GM23338 (cell line): ENCODE measurements around the gene RNF8. TPM values are rescaled to one million over a fixed set of nuclear protein-coding genes. Genes with fewer than 3 reads are reported as not detected.

ENCODE experiments used
- ATAC-seq: fragments of 200-7000 bp; cut with Tn5 transposase; 3 replicates; pipeline ENCODE4 v1.9.1; 2020
- DNase-seq: peaks from one replicate; pipeline ENCODE4 v3.0.0-alpha.2; 2015; ENCODE audit warnings: low spot score
- H2AFZ ChIP-seq: fragments of 200-600 bp; sonication (generic); 2 replicates; pipeline ENCODE4 v1.8.0; 2016; ENCODE audit warnings: antibody characterized with exemption, mild to moderate bottlenecking, moderate library complexity
- H3F3A ChIP-seq: fragments of 200-600 bp; sonication (generic); replicated peaks from 2 replicates; pipeline ENCODE4 v1.8.0; 2017; ENCODE audit warnings: antibody characterized with exemption, mixed run types, low read depth
- H3K27ac ChIP-seq: fragments of 200-600 bp; sonication (generic); 2 replicates; pipeline ENCODE4 v1.6.1; 2016; ENCODE audit warnings: low read depth
- H3K27me3 ChIP-seq: fragments of 200-600 bp; sonication (generic); 2 replicates; pipeline ENCODE4 v1.8.0; 2016; ENCODE audit warnings: mild to moderate bottlenecking, mixed run types, moderate library complexity; ENCODE audit not compliant: insufficient read depth
- H3K36me3 ChIP-seq: fragments of 200-600 bp; sonication (generic); 2 replicates; pipeline ENCODE4 v1.8.0; 2016; ENCODE audit warnings: mild to moderate bottlenecking; ENCODE audit not compliant: insufficient read depth
- H3K4me1 ChIP-seq: fragments of 200-600 bp; sonication (generic); 2 replicates; pipeline ENCODE4 v1.8.0; 2016; ENCODE audit warnings: mild to moderate bottlenecking, moderate library complexity; ENCODE audit not compliant: insufficient read depth
- H3K4me2 ChIP-seq: fragments of 200-600 bp; sonication (generic); 2 replicates; pipeline ENCODE4 v1.7.1; 2017; ENCODE audit warnings: mixed run types
- H3K4me3 ChIP-seq: fragments of 200-600 bp; sonication (generic); 2 replicates; pipeline ENCODE4 v1.6.1; 2016; ENCODE audit warnings: mixed run types
- H3K79me2 ChIP-seq: fragments of 200-600 bp; sonication (generic); replicated peaks from 2 replicates; pipeline ENCODE4 v1.8.0; 2017; ENCODE audit warnings: mild to moderate bottlenecking; ENCODE audit not compliant: insufficient read depth
- H3K9me2 ChIP-seq: fragments of 200-600 bp; sonication (generic); 2 replicates; pipeline ENCODE4 v1.8.0; 2017; ENCODE audit not compliant: insufficient read depth
- H4K20me1 ChIP-seq: fragments of 200-600 bp; sonication (generic); replicated peaks from 2 replicates; pipeline ENCODE4 v1.8.0; 2017; ENCODE audit warnings: mild to moderate bottlenecking; ENCODE audit not compliant: insufficient read depth
- H3K27ac Mint-ChIP-seq: 2 replicates; pipeline ENCODE4 v1.8.0; 2020; ENCODE audit warnings: inconsistent platforms, mild to moderate bottlenecking, moderate library complexity, mixed read lengths
- H3K27me3 Mint-ChIP-seq: 3 replicates; pipeline ENCODE4 v1.8.0; 2022; ENCODE audit warnings: low read depth, mild to moderate bottlenecking, moderate library complexity, mixed read lengths, inconsistent platforms; ENCODE audit not compliant: insufficient read depth, poor library complexity
- H3K36me3 Mint-ChIP-seq: 3 replicates; pipeline ENCODE4 v1.8.0; 2021; ENCODE audit warnings: low read depth, mild to moderate bottlenecking, inconsistent platforms, moderate library complexity, mixed read lengths
- H3K4me1 Mint-ChIP-seq: 3 replicates; pipeline ENCODE4 v1.8.0; 2020; ENCODE audit warnings: mild to moderate bottlenecking, inconsistent platforms, mixed read lengths
- H3K4me3 Mint-ChIP-seq: 3 replicates; pipeline ENCODE4 v1.8.0; 2021; ENCODE audit warnings: moderate library complexity, mild to moderate bottlenecking, inconsistent platforms, mixed read lengths
- H3K9me3 Mint-ChIP-seq: 3 replicates; pipeline ENCODE4 v1.8.0; 2020; ENCODE audit warnings: moderate library complexity, mild to moderate bottlenecking, inconsistent platforms, mixed read lengths
- CREB1 ChIP-seq: fragments of 250-450 bp; sonication (Bioruptor Pico); IDR thresholded peaks from 2 replicates; pipeline ENCODE4 v1.5.0; 2020; ENCODE audit warnings: low read depth, mild to moderate bottlenecking, moderate library complexity
- CTCF ChIP-seq, 2 experiments: fragments of 200-600 bp in 1 of 2; sonication (generic) in 1 of 2; conservative IDR thresholded peaks; 2 replicates each; pipeline versions ENCODE4 v1.5.1 to v1.6.1; 2016 to 2017; ENCODE audit warnings: antibody characterized with exemption in 2 of 2, low read depth in 2 of 2, mild to moderate bottlenecking in 2 of 2, moderate library complexity in 1 of 2
- EZH2 ChIP-seq: fragments of 200-600 bp; sonication (generic); IDR thresholded peaks from one replicate; pipeline ENCODE4 v1.8.0; 2017; ENCODE audit warnings: antibody characterized with exemption, mild to moderate bottlenecking, low read depth; ENCODE audit not compliant: unreplicated experiment
- EZH2phosphoT487 ChIP-seq: fragments of 200-600 bp; sonication (generic); IDR thresholded peaks from one replicate; pipeline ENCODE4 v1.8.1; 2018; ENCODE audit warnings: antibody characterized with exemption; ENCODE audit not compliant: unreplicated experiment
- JUNB ChIP-seq: IDR thresholded peaks from one replicate; pipeline ENCODE4 v1.6.1; 2016; ENCODE audit warnings: antibody characterized with exemption; ENCODE audit not compliant: unreplicated experiment
- NANOG ChIP-seq: IDR thresholded peaks from 2 replicates; pipeline ENCODE4 v1.6.1; 2016; ENCODE audit warnings: antibody characterized with exemption, borderline replicate concordance
- STAT1 ChIP-seq: IDR thresholded peaks from one replicate; pipeline ENCODE4 v1.6.1; 2016; ENCODE audit warnings: antibody characterized with exemption; ENCODE audit not compliant: unreplicated experiment
- polyA plus RNA-seq: library from polyadenylated mRNA; unstranded; fragments of >200 nt; fragmentation: Nextera tagmentation; extraction: Ambion mirVana; gene quantifications from 2 replicates; pipeline ENCODE4 v1.2.1, GENCODE V29; 2016
- total RNA-seq: library from RNA; depleted of rRNA; stranded (reverse); fragments of >200 nt; shearing (Covaris generic); gene quantifications from 2 replicates; pipeline ENCODE4 v1.2.3, GENCODE V29; 2014
- TF ChIP-seq, protein P1 (sequence below): fragments of 250-450 bp; sonication (Bioruptor Pico); IDR thresholded peaks from 2 replicates; pipeline ENCODE4 v1.5.0; 2020; ENCODE audit warnings: mild to moderate bottlenecking, moderate library complexity
- TF ChIP-seq, protein P2 (sequence below): IDR thresholded peaks from one replicate; pipeline ENCODE4 v1.6.1; 2018; ENCODE audit warnings: antibody characterized with exemption; ENCODE audit not compliant: unreplicated experiment

Gene RNF8
- total and polyA plus RNA-seq, 2 experiments from 2014 or later = 41.6 to 55.2 TPM

DNA sequence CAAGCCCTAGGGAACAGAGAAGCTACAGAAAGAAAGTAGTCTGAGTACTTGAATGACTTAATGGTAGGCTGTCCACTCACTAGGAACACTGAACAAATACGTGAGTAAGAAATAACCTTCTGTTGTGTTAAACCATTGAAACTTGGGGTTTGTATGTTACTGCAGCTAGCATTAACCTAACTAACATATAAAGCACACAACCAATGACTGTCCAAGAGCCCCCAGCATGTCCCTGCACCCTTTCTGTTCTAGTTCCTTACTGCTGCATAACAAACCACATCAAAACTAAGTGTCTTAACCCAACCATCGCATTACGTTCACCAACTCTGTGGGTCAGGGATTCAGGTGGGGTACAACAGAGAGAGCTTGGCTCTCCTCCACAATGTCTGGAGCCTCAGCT, 10.5 kb upstream of the RNF8 start:
- no peak for DNase-seq
- no peaks in the 10 kb centered on the region for H4K20me1 ChIP-seq
- no peaks in the 10 kb centered on the region for H3F3A ChIP-seq
- no peaks in the 10 kb centered on the region for H3K36me3 ChIP-seq
- TF ChIP-seq EZH2phosphoT487 (no peak), STAT1 (no peak), CREB1 (no peak), EZH2 (no peak), NANOG (no peak), JUNB (no peak)
- TF ChIP-seq, protein P1, sequence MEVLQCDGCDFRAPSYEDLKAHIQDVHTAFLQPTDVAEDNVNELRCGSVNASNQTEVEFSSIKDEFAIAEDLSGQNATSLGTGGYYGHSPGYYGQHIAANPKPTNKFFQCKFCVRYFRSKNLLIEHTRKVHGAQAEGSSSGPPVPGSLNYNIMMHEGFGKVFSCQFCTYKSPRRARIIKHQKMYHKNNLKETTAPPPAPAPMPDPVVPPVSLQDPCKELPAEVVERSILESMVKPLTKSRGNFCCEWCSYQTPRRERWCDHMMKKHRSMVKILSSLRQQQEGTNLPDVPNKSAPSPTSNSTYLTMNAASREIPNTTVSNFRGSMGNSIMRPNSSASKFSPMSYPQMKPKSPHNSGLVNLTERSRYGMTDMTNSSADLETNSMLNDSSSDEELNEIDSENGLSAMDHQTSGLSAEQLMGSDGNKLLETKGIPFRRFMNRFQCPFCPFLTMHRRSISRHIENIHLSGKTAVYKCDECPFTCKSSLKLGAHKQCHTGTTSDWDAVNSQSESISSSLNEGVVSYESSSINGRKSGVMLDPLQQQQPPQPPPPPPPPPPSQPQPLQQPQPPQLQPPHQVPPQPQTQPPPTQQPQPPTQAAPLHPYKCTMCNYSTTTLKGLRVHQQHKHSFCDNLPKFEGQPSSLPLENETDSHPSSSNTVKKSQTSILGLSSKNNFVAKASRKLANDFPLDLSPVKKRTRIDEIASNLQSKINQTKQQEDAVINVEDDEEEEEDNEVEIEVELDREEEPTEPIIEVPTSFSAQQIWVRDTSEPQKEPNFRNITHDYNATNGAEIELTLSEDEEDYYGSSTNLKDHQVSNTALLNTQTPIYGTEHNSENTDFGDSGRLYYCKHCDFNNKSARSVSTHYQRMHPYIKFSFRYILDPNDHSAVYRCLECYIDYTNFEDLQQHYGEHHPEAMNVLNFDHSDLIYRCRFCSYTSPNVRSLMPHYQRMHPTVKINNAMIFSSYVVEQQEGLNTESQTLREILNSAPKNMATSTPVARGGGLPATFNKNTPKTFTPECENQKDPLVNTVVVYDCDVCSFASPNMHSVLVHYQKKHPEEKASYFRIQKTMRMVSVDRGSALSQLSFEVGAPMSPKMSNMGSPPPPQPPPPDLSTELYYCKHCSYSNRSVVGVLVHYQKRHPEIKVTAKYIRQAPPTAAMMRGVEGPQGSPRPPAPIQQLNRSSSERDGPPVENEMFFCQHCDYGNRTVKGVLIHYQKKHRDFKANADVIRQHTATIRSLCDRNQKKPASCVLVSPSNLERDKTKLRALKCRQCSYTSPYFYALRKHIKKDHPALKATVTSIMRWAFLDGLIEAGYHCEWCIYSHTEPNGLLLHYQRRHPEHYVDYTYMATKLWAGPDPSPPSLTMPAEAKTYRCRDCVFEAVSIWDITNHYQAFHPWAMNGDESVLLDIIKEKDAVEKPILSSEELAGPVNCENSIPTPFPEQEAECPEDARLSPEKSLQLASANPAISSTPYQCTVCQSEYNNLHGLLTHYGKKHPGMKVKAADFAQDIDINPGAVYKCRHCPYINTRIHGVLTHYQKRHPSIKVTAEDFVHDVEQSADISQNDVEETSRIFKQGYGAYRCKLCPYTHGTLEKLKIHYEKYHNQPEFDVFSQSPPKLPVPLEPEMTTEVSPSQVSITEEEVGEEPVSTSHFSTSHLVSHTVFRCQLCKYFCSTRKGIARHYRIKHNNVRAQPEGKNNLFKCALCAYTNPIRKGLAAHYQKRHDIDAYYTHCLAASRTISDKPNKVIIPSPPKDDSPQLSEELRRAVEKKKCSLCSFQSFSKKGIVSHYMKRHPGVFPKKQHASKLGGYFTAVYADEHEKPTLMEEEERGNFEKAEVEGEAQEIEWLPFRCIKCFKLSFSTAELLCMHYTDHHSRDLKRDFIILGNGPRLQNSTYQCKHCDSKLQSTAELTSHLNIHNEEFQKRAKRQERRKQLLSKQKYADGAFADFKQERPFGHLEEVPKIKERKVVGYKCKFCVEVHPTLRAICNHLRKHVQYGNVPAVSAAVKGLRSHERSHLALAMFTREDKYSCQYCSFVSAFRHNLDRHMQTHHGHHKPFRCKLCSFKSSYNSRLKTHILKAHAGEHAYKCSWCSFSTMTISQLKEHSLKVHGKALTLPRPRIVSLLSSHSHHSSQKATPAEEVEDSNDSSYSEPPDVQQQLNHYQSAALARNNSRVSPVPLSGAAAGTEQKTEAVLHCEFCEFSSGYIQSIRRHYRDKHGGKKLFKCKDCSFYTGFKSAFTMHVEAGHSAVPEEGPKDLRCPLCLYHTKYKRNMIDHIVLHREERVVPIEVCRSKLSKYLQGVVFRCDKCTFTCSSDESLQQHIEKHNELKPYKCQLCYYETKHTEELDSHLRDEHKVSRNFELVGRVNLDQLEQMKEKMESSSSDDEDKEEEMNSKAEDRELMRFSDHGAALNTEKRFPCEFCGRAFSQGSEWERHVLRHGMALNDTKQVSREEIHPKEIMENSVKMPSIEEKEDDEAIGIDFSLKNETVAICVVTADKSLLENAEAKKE (CRISPR knock-in tag) = no peak
- peaks cover 3% of the 10 kb centered on the region for H3K27me3 Mint-ChIP-seq
- no peak overlapping the region for H3K4me3 ChIP-seq
- H3K4me3 Mint-ChIP-seq = no peak overlapping the region
- no peaks in the 10 kb centered on the region for H3K79me2 ChIP-seq
- H3K27ac ChIP-seq = no peak overlapping the region
- H3K9me2 ChIP-seq = 0 out of 2 replicates have a peak, but pooled peaks cover 3% of the 10 kb centered on the region
- ATAC-seq = no peak
- H3K36me3 Mint-ChIP-seq = no peaks in the 10 kb centered on the region
- H3K9me3 Mint-ChIP-seq = peaks cover 7% of the 10 kb centered on the region
- H3K4me1 Mint-ChIP-seq = no peaks in the 10 kb centered on the region
- H2AFZ ChIP-seq = no peak overlapping the region
- no peaks in the 10 kb centered on the region; the same call in 1 of the 2 replicates for H3K4me1 ChIP-seq
- no peak overlapping the region for H3K4me2 ChIP-seq
- no peak overlapping the region for H3K27ac Mint-ChIP-seq
- no peaks in the 10 kb centered on the region for H3K27me3 ChIP-seq

- peaks cover 3% of the 10 kb centered on the region for H3K27me3 Mint-ChIP-seq
Measured at GRCh38 chr6:37344308-37344707, 9.5 kb upstream of the RNF8 start.

More at GRCh38 chr6:37344308-37344707, 9.5 kb upstream of the RNF8 start:
- Mint-ChIP-seq H3K36me3 (no peaks in the 10 kb centered on the region), H3K4me3 (no peak overlapping the region), H3K27ac (no peak overlapping the region), H3K4me1 (no peaks in the 10 kb centered on the region), H3K9me3 (peaks cover 7% of the 10 kb centered on the region)
- H3K4me1 ChIP-seq = no peaks in the 10 kb centered on the region; the same call in 1 of the 2 replicates
- no peaks in the 10 kb centered on the region for H3K36me3 ChIP-seq
- H3K4me3 ChIP-seq = no peak overlapping the region
- H4K20me1 ChIP-seq = no peaks in the 10 kb centered on the region
- no peaks in the 10 kb centered on the region for H3K79me2 ChIP-seq
- no peaks in the 10 kb centered on the region for H3F3A ChIP-seq
- ATAC-seq = no peak
- 0 out of 2 replicates have a peak, but pooled peaks cover 3% of the 10 kb centered on the region for H3K9me2 ChIP-seq
- no peak overlapping the region for H3K4me2 ChIP-seq
- H3K27me3 ChIP-seq = no peaks in the 10 kb centered on the region
- DNase-seq = no peak
- no peak overlapping the region for H3K27ac ChIP-seq
- no peak for TF ChIP-seq CTCF (conservative IDR thresholded peaks at IDR 0.05; ENCODE audit: low read depth in 2 of 2)
- TF ChIP-seq, protein P2, sequence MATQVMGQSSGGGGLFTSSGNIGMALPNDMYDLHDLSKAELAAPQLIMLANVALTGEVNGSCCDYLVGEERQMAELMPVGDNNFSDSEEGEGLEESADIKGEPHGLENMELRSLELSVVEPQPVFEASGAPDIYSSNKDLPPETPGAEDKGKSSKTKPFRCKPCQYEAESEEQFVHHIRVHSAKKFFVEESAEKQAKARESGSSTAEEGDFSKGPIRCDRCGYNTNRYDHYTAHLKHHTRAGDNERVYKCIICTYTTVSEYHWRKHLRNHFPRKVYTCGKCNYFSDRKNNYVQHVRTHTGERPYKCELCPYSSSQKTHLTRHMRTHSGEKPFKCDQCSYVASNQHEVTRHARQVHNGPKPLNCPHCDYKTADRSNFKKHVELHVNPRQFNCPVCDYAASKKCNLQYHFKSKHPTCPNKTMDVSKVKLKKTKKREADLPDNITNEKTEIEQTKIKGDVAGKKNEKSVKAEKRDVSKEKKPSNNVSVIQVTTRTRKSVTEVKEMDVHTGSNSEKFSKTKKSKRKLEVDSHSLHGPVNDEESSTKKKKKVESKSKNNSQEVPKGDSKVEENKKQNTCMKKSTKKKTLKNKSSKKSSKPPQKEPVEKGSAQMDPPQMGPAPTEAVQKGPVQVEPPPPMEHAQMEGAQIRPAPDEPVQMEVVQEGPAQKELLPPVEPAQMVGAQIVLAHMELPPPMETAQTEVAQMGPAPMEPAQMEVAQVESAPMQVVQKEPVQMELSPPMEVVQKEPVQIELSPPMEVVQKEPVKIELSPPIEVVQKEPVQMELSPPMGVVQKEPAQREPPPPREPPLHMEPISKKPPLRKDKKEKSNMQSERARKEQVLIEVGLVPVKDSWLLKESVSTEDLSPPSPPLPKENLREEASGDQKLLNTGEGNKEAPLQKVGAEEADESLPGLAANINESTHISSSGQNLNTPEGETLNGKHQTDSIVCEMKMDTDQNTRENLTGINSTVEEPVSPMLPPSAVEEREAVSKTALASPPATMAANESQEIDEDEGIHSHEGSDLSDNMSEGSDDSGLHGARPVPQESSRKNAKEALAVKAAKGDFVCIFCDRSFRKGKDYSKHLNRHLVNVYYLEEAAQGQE = no peak
- no peak overlapping the region for H2AFZ ChIP-seq
